ENCODE measurements around the gene SVIP. TPM values are rescaled to one million over a fixed set of nuclear protein-coding genes. Genes with fewer than 3 reads are reported as not detected.

Gene SVIP, protein sequence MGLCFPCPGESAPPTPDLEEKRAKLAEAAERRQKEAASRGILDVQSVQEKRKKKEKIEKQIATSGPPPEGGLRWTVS
- 9.2 and 14.8 TPM in 2 replicates for total RNA-seq

DNA sequence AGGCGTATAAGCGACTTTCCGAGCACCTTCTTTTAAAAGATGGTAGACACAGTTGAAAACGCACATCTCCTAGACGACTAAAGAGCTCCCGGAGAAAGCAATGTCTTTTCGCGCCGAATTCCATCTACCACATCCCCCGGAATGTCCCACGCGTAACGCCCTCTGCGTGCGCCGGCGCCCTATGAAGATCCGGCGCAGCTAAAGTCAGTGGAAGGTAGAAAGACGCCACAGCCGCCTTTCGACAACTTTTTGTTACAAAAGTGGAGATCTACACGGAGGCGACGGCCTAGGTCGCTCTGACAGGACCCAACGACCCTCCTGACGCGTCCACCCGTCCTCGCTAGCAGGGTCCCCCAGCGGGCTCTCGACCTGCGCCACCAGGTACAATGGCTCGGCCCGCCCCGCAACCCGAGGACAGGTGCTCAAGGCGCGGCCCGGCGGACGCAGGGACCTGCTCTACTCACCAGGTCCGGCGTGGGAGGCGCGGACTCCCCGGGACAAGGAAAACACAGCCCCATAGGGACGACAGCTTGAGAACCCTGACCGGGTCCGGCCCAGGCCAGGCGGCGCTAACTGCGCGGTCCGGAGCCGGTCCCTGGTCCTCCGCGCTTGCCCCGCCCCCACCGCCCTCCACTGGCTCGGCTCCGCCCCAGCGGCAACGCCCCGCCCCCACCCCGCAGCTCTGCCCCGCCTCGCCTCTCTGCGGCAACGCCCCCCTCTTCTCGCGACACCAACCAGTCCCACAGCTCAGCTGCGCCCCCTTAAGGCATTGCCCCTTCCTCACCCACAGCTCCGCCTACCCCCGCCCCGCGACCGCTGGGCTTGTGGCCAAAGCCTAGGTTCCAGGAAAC, at the start of gene SVIP:
TSS of gene SVIP (minus strand) at position 571 of the 851 bp plus-strand sequence. CDS start at position 518, 53 bp downstream.
- peak within 1 kb of the TSS; percentile 68 for H3K4me3 ChIP-seq (ENCODE audit: low read depth, low read length)
- no peaks in the 10 kb centered on the region for H3K36me3 ChIP-seq (ENCODE audit: control insufficient read depth, insufficient read depth, low read length)
- no peaks in the 10 kb centered on the region for H3K27me3 ChIP-seq (ENCODE audit: control insufficient read depth, insufficient read depth, low read length)
- peak; percentile 56 for DNase-seq (ENCODE audit: low read depth)
- TF ChIP-seq, protein P1, sequence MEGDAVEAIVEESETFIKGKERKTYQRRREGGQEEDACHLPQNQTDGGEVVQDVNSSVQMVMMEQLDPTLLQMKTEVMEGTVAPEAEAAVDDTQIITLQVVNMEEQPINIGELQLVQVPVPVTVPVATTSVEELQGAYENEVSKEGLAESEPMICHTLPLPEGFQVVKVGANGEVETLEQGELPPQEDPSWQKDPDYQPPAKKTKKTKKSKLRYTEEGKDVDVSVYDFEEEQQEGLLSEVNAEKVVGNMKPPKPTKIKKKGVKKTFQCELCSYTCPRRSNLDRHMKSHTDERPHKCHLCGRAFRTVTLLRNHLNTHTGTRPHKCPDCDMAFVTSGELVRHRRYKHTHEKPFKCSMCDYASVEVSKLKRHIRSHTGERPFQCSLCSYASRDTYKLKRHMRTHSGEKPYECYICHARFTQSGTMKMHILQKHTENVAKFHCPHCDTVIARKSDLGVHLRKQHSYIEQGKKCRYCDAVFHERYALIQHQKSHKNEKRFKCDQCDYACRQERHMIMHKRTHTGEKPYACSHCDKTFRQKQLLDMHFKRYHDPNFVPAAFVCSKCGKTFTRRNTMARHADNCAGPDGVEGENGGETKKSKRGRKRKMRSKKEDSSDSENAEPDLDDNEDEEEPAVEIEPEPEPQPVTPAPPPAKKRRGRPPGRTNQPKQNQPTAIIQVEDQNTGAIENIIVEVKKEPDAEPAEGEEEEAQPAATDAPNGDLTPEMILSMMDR (IDR thresholded peaks at IDR 0.05; ENCODE audit: insufficient read depth, low read length, poor library complexity, severe bottlenecking), result peak; percentile 85

DNA sequence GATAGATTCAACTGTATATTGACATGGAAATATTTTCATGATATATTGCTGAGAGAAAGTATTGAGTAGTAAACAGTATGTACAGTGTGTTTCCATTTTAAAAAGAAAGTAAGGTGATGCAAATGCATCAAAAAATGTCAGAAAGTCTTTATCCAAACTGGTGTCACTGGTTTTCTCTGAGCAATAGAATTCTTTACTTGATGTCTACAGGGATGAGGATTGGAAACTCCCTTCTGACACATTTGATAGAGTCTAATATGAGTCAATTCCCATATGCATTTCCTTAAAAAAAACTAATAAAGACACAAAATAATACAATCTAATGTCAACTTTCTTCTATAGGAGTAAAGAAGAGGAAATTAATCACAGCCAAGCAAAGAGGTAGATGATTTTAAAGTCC, 49.0 kb upstream of the SVIP start:
- no peak for DNase-seq (ENCODE audit: low read depth)
- no peak overlapping the region for H3K4me3 ChIP-seq (ENCODE audit: low read depth, low read length)
- TF ChIP-seq, protein P1 (IDR thresholded peaks at IDR 0.05; ENCODE audit: insufficient read depth, low read length, poor library complexity, severe bottlenecking), result no peak
- H3K36me3 ChIP-seq (ENCODE audit: control insufficient read depth, insufficient read depth, low read length), result no peaks in the 10 kb centered on the region
- no peaks in the 10 kb centered on the region for H3K27me3 ChIP-seq (ENCODE audit: control insufficient read depth, insufficient read depth, low read length)

DNA sequence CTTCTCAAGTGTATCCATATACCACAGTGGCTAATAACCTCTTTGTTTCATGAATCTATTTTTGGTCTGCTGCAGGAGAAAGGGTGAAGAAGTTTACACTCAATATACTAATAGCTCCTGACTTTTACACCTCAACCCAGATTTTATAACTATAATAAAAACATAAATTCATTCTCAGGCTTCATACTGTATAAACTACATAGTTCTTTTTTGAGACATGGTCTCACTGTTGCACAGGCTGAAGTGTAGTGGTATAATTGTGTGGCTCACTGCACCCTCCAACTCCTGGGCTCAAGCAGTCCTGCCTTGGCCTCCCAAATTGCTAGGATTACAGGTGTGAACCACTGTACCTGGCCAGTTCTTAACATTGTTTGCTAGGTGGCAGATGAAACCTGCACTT, 48.4 kb upstream of the SVIP start:
- H3K27me3 ChIP-seq (ENCODE audit: control insufficient read depth, insufficient read depth, low read length), result no peaks in the 10 kb centered on the region
- TF ChIP-seq, protein P1 (IDR thresholded peaks at IDR 0.05; ENCODE audit: insufficient read depth, low read length, poor library complexity, severe bottlenecking), result no peak
- H3K4me3 ChIP-seq (ENCODE audit: low read depth, low read length), result no peak overlapping the region
- DNase-seq (ENCODE audit: low read depth), result no peak
- no peaks in the 10 kb centered on the region for H3K36me3 ChIP-seq (ENCODE audit: control insufficient read depth, insufficient read depth, low read length)

DNA sequence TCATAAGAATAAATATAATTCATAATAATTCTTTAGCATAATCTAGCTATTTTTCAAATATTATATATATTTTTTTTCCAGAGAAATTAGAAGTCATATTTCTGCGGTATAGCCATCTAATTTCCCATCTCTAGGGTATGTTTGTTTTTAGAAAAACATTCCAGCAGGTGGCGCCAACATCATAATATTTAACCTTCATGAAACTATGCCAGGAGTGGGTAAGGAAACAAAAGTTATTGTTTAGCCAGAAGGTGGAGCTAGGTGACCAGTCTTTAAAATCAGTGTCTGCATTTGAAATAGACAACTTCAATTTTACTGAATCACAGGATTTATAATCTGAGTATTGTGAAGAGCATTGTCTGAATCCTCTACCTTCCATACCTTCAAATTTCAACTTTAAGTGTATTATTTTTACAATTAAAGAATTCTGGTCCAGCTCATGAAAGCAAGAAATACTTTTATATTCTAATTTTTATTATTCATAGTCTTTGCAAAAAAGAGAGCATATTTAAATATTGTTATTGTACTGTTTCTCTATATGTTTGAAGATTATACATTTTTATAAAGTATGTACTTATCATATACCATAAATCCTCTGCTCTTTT, 46.4 kb upstream of the SVIP start:
- Histone ChIP-seq H3K4me3 (ENCODE audit: low read depth, low read length) (no peak overlapping the region), H3K27me3 (ENCODE audit: control insufficient read depth, insufficient read depth, low read length) (no peaks in the 10 kb centered on the region), H3K36me3 (ENCODE audit: control insufficient read depth, insufficient read depth, low read length) (no peaks in the 10 kb centered on the region)
- DNase-seq (ENCODE audit: low read depth), result peak; percentile 56
- TF ChIP-seq, protein P1 (IDR thresholded peaks at IDR 0.05; ENCODE audit: insufficient read depth, low read length, poor library complexity, severe bottlenecking), result peak; percentile 59

DNA sequence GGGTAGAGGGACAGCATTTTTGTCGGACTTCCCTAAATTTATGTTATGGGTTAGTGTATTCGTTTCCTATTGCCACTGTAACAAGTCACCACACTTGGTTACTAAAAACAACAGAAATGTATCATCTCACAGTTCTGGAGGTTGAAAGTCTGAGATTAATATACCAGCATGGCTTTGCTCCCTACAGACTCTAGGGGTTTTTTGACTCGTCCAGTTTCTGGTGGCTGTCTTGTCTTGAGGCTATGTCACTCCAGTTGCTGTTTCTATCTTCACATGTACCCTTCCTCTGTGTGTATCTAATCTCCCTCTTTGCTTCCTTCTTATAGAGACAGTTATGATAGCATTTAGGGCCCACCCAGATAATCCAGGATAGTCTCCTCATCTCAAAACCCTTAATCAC, 39.7 kb upstream of the SVIP start:
- Histone ChIP-seq H3K27me3 (ENCODE audit: control insufficient read depth, insufficient read depth, low read length) (no peaks in the 10 kb centered on the region), H3K4me3 (ENCODE audit: low read depth, low read length) (no peak overlapping the region)
- no peak for DNase-seq (ENCODE audit: low read depth)

More for the DNA sequence above, 39.7 kb upstream of the SVIP start:
- TF ChIP-seq, protein P1 (IDR thresholded peaks at IDR 0.05; ENCODE audit: insufficient read depth, low read length, poor library complexity, severe bottlenecking), result no peak
- no peaks in the 10 kb centered on the region for H3K36me3 ChIP-seq (ENCODE audit: control insufficient read depth, insufficient read depth, low read length)
